Heart right ventricle (tissue), 16 donors: Measurements from ENCODE around the gene SH3GLB1. TPM values are rescaled to one million over a fixed set of nuclear protein-coding genes. Genes with fewer than 3 reads are reported as not detected.
A peak's percentile ranks its signal among the peaks of the same experiment; 100 is the strongest.

Source experiments
- ATAC-seq, 8 donors: fragments of 200-7000 bp; cut with Tn5 transposase; one replicate each; pipeline ENCODE4 v1.9.1; 2020; ENCODE audit warnings: mild to moderate bottlenecking in 8 of 8, moderate library complexity in 8 of 8, moderate number of reproducible peaks in 1 of 8
- DNase-seq, 2 donors: peaks; one replicate each; pipeline ENCODE4 v3.0.0-alpha.2; 2020
- H3K27ac ChIP-seq, 10 donors: fragments of 200-600 bp; sonication (generic) in 2 of 10; one replicate each; pipeline versions ENCODE4 v1.5.0 to v1.8.0; 2020 to 2022; ENCODE audit warnings: mild to moderate bottlenecking in 3 of 10
- H3K27me3 ChIP-seq, 7 donors: fragments of 200-600 bp; one replicate each; pipeline ENCODE4 v1.8.0; 2021 to 2022; ENCODE audit warnings: mild to moderate bottlenecking in 2 of 7
- H3K36me3 ChIP-seq, 9 donors: fragments of 200-600 bp; sonication (generic) in 1 of 9; one replicate each; pipeline versions ENCODE4 v1.5.0 to v1.8.0; 2020 to 2022; ENCODE audit warnings: mild to moderate bottlenecking in 2 of 9
- H3K4me1 ChIP-seq, 9 donors: fragments of 200-600 bp; sonication (generic) in 1 of 9; one replicate each; pipeline versions ENCODE4 v1.5.0 to v1.8.0; 2020 to 2022; ENCODE audit warnings: mild to moderate bottlenecking in 4 of 9
- H3K4me3 ChIP-seq, 10 donors: fragments of 200-600 bp; sonication (generic) in 2 of 10; one replicate each; pipeline versions ENCODE4 v1.5.0 to v1.8.0; 2020 to 2022; ENCODE audit warnings: mild to moderate bottlenecking in 7 of 10, moderate library complexity in 2 of 10
- H3K9me3 ChIP-seq, 11 donors: fragments of 200-600 bp in 10 of 11; sonication (generic) in 2 of 11; one replicate each; pipeline versions ENCODE4 v1.5.0 to v1.8.0; 2013 to 2022; ENCODE audit warnings: mild to moderate bottlenecking in 2 of 11, control low read depth in 1 of 11, moderate library complexity in 1 of 11
- WGBS, 2 donors: extraction: QIAGEN DNeasy Blood & Tissue Kit; methylation state at CpG; one replicate each; pipeline ENCODE4 v1.1.7; 2013; ENCODE audit warnings: inconsistent platforms in 1 of 2; 5-methylcytosine and 5-hydroxymethylcytosine counted together
- intact Hi-C, 10 donors: fragments of 100-400 bp; cut with DNase I; formaldehyde crosslinking; loops; one replicate each; pipeline versions ENCODE4 v1.11.1 to v1.14.2; 2022
- polyA plus RNA-seq, 2 donors: library from polyadenylated mRNA; stranded (reverse); fragments of 200-250 nt; gene quantifications; one replicate each; pipeline ENCODE4 v1.2.3, GENCODE V29; 2013
- total RNA-seq, 10 donors: library from RNA; stranded (reverse); fragmentation: NEBNext Ultra II Directional in 3 of 10; extraction: Animal tissue kit (Norgen Biotek cat#: 25700) in 3 of 10; gene quantifications; one replicate each; pipeline versions ENCODE4 v1.2.1 to v1.2.4, GENCODE V29; 2021 to 2023
- TF ChIP-seq, protein P1 (sequence below), 9 donors: fragments of 200-600 bp; sonication (generic) in 2 of 9; IDR thresholded peaks; one replicate each; pipeline versions ENCODE4 v1.5.0 to v1.8.0; 2021 to 2022; ENCODE audit warnings: antibody characterized with exemption in 9 of 9, mild to moderate bottlenecking in 5 of 9, moderate library complexity in 1 of 9
- donor health status: Arrhythmogenic right ventricular cardiomyopathy.
- donor health status: ischemic (EF 13 %, LVEDD 7.1; RV severe dilation, severe dysfunction).
- donor health status: healthy with polysubstance abuse.
- donor health status: DM: no; HTN: yes; CAD: no.
- donor health status: DM: no; HTN: no; CAD: no.
- donor health status: ischemic (EF 25% LVEDD 6.9; RV normal size, moderate dysfunction).
- donor health status: ischemic (EF 25% LVEDD 5.7; RV mildly dilated, moderate dysfunction).
- donor health status: healthy.
- donor health status: DM: yes; HTN: yes; CAD: no.
- donor health status: Ischemic cardiomyopathy.
- donor health status: ischemic (EF 35%, LVEDD 5.7; RV mildly dilated, moderate dysfunction).
- donor health status: nonischemic (EF 11% LVEDD 7.7; RV severe dilation, severe dysfunction).
- donor health status: DM: yes; HTN: yes; CAD: no.
- donor health status: PGD.
- donor health status: ischemic (EF 29% LVEDD 5.4; RV normal size, mild dysfunction).
- donor health status: nonischemic (EF 23%, LVEDD 6.1; RV moderate dilation, normal function).

The SH3GLB1 gene
- total and polyA plus RNA-seq, 12 donors, result 20.4 to 160 (median 123) TPM

DNA sequence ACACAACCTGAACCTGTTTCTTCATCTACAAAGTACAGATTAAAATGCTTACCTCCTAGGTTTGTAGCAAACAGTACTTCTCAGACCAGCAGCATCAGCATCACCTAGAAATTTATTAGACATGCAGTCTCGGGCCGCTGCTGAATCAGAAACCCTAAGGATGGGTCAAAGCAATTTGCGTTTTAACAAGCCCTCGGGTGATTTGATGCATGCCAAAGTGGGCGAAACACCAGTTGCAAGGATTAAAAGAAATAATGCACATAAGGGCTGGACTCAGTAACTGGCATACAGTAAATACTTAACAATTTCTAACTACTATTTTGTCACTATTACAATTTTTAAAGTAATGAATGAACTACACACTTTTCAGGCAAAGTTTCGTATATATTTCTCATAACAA lies 47.5 kb downstream of the SH3GLB1 start:
- no peak for DNase-seq
- H3K27ac ChIP-seq, result no peak overlapping the region
- no peaks in the 10 kb centered on the region for H3K9me3 ChIP-seq
- peaks cover 0 to 15% (median 3%) of the 10 kb centered on the region in 9 donors for H3K4me1 ChIP-seq
- WGBS, 2 donors, result 89 to 93% methylated on average over 6 of the region's 6 CpGs
- no peaks in the 10 kb centered on the region for H3K27me3 ChIP-seq
- TF ChIP-seq, protein P1, sequence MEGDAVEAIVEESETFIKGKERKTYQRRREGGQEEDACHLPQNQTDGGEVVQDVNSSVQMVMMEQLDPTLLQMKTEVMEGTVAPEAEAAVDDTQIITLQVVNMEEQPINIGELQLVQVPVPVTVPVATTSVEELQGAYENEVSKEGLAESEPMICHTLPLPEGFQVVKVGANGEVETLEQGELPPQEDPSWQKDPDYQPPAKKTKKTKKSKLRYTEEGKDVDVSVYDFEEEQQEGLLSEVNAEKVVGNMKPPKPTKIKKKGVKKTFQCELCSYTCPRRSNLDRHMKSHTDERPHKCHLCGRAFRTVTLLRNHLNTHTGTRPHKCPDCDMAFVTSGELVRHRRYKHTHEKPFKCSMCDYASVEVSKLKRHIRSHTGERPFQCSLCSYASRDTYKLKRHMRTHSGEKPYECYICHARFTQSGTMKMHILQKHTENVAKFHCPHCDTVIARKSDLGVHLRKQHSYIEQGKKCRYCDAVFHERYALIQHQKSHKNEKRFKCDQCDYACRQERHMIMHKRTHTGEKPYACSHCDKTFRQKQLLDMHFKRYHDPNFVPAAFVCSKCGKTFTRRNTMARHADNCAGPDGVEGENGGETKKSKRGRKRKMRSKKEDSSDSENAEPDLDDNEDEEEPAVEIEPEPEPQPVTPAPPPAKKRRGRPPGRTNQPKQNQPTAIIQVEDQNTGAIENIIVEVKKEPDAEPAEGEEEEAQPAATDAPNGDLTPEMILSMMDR (IDR thresholded peaks at IDR 0.05), result no peak
- no peak for ATAC-seq
- H3K36me3 ChIP-seq, result peaks cover 0 to 6% (median 0%) of the 10 kb centered on the region in 9 donors
- H3K4me3 ChIP-seq, result no peak overlapping the region
- intact Hi-C loops, result loop anchor here in 1 of 10 donors (10.0 kb wide), 1 partner anchor 277 kb away; no protein-coding TSS in a partner anchor

DNA sequence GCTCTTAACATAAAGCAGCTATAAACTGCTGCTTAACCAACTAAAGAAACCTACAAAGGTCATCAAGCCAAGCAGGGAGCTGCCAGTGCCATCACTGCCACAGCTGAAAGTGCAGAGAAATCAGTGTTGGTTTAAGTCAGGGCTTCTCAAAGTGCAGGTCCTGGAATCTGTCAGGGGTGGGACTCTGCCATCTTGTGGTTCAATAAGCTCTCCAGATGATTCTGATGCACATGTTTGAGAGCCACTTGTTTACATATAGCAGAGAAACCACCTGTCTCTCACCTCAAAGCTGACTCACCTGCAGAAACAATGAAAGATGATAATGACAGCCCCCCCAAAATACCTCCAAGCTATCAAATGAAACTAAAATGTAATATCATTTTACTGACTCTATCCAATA lies 49.3 kb downstream of the SH3GLB1 start:
- Histone ChIP-seq H3K36me3 (no peaks in the 10 kb centered on the region), H3K27me3 (no peaks in the 10 kb centered on the region), H3K9me3 (no peaks in the 10 kb centered on the region), H3K27ac (no peak overlapping the region), H3K4me3 (no peak overlapping the region), H3K4me1 (peaks cover 0 to 3% (median 0%) of the 10 kb centered on the region in 9 donors)
- TF ChIP-seq, protein P1 (IDR thresholded peaks at IDR 0.05), result peak in 2 of 9 donors; percentile 11 to 16
- ATAC-seq, result no peak
- no peak for DNase-seq
- intact Hi-C loops, result loop anchor here in 1 of 10 donors (10.0 kb wide), 1 partner anchor 279 kb away; no protein-coding TSS in a partner anchor

DNA sequence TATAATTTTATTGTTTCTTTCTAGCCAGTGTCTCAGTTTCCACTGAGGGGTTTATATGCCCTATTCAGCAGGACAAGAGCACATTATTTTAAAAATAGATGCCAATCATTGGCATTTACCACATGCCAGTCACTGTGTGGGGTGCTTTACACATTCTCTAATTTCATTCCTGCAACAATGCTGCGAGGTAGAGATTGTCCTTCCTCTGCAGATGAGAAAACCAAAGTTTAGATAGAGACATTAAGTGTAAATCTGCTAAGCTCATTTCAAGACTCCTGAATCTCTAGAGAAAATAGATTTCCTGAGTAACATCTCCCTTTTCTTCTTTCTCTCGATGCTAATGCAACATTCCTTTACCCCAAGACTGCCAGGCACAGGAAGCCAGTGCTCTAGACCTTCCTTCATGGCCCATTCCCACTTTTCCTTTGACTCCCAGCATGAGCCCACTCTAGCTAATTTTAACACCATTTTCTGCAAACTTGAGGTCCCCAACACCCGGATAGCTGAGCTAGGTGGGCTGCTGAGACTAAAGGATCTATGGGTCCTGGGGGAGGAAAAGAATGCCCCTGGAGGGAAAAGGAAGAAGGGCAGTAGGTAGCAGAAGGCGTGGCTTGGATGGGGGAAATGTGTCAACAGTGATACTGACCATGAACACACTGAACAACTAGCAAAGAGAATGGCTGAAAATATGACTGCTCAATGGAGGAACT lies 50.0 kb downstream of the SH3GLB1 start:
- intact Hi-C loops, result loop anchor here in 1 of 10 donors (10.0 kb wide), 1 partner anchor 280 kb away; no protein-coding TSS in a partner anchor
- H3K9me3 ChIP-seq, result peaks cover 0 to 2% (median 0%) of the 10 kb centered on the region in 11 donors
- TF ChIP-seq, protein P1 (IDR thresholded peaks at IDR 0.05), result no peak
- no peak for DNase-seq
- H3K36me3 ChIP-seq, result no peaks in the 10 kb centered on the region
- no peak overlapping the region for H3K4me3 ChIP-seq
- no peak overlapping the region for H3K27ac ChIP-seq
- no peaks in the 10 kb centered on the region for H3K27me3 ChIP-seq
- ATAC-seq, result no peak
- 64 to 69% methylated on average over 4 of the region's 4 CpGs for WGBS, 2 donors
- H3K4me1 ChIP-seq, result no peaks in the 10 kb centered on the region

DNA sequence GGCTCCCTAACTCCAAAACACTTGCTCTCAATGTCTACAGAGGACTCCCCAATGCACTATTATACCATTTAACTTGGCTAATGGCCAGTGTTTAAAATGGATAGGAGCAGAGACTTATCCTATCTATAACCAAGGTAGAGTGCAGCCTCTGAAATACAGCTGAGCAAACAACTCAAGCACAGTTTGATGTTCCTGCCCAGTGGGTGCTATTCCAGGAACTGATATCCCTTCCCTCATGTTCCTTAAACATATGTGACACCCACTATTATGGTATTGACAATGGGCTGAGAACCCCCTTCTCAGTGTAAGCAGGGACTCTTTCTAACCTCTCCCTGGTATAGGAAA lies 51.7 kb downstream of the SH3GLB1 start:
- no peak overlapping the region for H3K4me3 ChIP-seq
- no peak for ATAC-seq
- DNase-seq, result no peak
- H3K27ac ChIP-seq, result no peak overlapping the region
- H3K27me3 ChIP-seq, result no peaks in the 10 kb centered on the region
- intact Hi-C loops, result loop anchor here in 1 of 10 donors (10.0 kb wide), 1 partner anchor 281 kb away; no protein-coding TSS in a partner anchor
- peaks cover 0 to 4% (median 0%) of the 10 kb centered on the region in 11 donors for H3K9me3 ChIP-seq
- no peaks in the 10 kb centered on the region for H3K4me1 ChIP-seq
- no peaks in the 10 kb centered on the region for H3K36me3 ChIP-seq
- TF ChIP-seq, protein P1 (IDR thresholded peaks at IDR 0.05), result no peak
